ENCODE data around the gene FOXP3. TPM values are rescaled to one million over a fixed set of nuclear protein-coding genes. Genes with fewer than 3 reads are reported as not detected.

FOXP3 gene
- total and polyA plus RNA-seq, 2 of the 8 experiments (the other 6 are each of a cell fraction or from before 2014, with no cell fraction given), result 0.37 to 0.54 TPM

DNA sequence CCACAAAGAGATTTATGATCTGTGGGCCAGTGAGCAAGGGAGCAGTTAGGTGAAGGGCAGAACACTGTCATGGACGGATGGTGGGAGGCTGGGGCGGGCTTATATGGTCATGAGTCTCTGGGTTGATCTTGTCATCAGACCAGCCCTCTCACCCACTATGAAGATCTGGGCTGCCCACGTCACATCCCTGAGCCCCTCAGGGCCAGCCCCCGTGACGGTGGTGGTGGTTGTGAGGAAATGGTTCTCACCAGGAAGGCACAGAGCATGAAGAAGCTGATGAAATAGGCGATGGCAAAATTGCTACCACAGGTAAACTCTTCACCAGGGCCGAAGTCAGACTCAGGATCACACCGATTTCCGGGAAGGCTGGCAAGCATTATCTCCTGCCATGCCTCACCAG is 53.4 kb downstream of the FOXP3 start:
- no peak overlapping the region for H2BK20ac ChIP-seq (ENCODE audit: low read length)
- H2BK15ac ChIP-seq (ENCODE audit: low read length), result no peak overlapping the region
- H3K9ac ChIP-seq (replicated peaks in 1 of 4; ENCODE audit: extremely low read depth in 1 of 4, low read depth in 3 of 4, low read length in 3 of 4), result no peak overlapping the region
- H3K23me2 ChIP-seq (ENCODE audit: low read depth, low read length), result no peaks in the 10 kb centered on the region
- no peak overlapping the region for H4K8ac ChIP-seq (ENCODE audit: extremely low read depth, insufficient read depth, low read length)
- CTCF ChIA-PET (ENCODE audit: partially characterized antibody), result interaction anchor here (4.6 kb wide), 1 partner anchor 18 kb away, joined by 22 read pairs; no protein-coding TSS in a partner anchor
- H3K4ac ChIP-seq (replicated peaks; ENCODE audit: insufficient read length, low read depth, low read length), result no peak overlapping the region
- no peak overlapping the region for H3K27ac ChIP-seq (ENCODE audit: low read depth, low read length)
- H3K79me2 ChIP-seq (ENCODE audit: control insufficient read depth in 1 of 2, insufficient read depth in 2 of 2, low read length in 2 of 2), result no peaks in the 10 kb centered on the region
- no peak overlapping the region for H2AFZ ChIP-seq (ENCODE audit: low read length)
- H2BK120ac ChIP-seq (replicated peaks; ENCODE audit: low read depth, low read length), result no peak overlapping the region
- H3K23ac ChIP-seq (ENCODE audit: insufficient read length), result no peak overlapping the region
- WGBS, 2 experiments (ENCODE audit: extremely low coverage in 1 of 2, insufficient coverage in 1 of 2, insufficient read length in 1 of 2, insufficient replicate concordance in 2 of 2, low coverage in 1 of 2, low lambda C conversion rate in 2 of 2, missing lambda C conversion rate in 1 of 2), result 89% methylated on average over 7 of the region's 9 CpGs; no CpG with 5 or more reads in 1 of the 2 experiments
- no peak overlapping the region for H4K91ac ChIP-seq (replicated peaks; ENCODE audit: insufficient read length, low read length)
- H3K79me1 ChIP-seq (ENCODE audit: low read depth, low read length), result no peaks in the 10 kb centered on the region
- no peaks in the 10 kb centered on the region for H4K20me1 ChIP-seq (replicated peaks in 1 of 2; ENCODE audit: control insufficient read depth in 1 of 2, insufficient read depth in 2 of 2, low read length in 2 of 2)
- no peak overlapping the region for H4K5ac ChIP-seq (ENCODE audit: insufficient read length, low read depth, low read length)
- FAIRE-seq (no peak), DNase-seq (ENCODE audit: low read depth in 1 of 2, low spot score in 2 of 2) (no peak)
- no peaks in the 10 kb centered on the region for H3K27me3 ChIP-seq (replicated peaks in 1 of 4; ENCODE audit: control insufficient read depth in 3 of 4, extremely low read depth in 1 of 4, insufficient read depth in 3 of 4, low read length in 3 of 4)
- no peak overlapping the region for H2BK5ac ChIP-seq (ENCODE audit: low read depth, low read length)
- no peak overlapping the region for H2AK5ac ChIP-seq (ENCODE audit: low read depth, low read length)
- H3K4me1 ChIP-seq (replicated peaks in 1 of 4; ENCODE audit: control insufficient read depth in 3 of 4, insufficient read depth in 4 of 4, low read length in 3 of 4), result peaks cover 0 to 9% (median 2%) of the 10 kb centered on the region in 4 experiments; a peak in 2 of 7 replicates
- no peak overlapping the region for H3K4me2 ChIP-seq (ENCODE audit: insufficient read depth in 1 of 2, low read depth in 2 of 2, low read length in 2 of 2)
- no peak overlapping the region for H3K56ac ChIP-seq (replicated peaks; ENCODE audit: insufficient read length, low read depth, low read length)
- H2BK12ac ChIP-seq (ENCODE audit: low read depth, low read length), result no peak overlapping the region
- no peaks in the 10 kb centered on the region for H3K9me3 ChIP-seq (ENCODE audit: insufficient read depth in 2 of 2, low read depth in 1 of 2, low read length in 1 of 2)
- POLR2A ChIA-PET (ENCODE audit: partially characterized antibody), result no interaction called here
- H3K4me3 ChIP-seq (ENCODE audit: extremely low read depth in 1 of 4, insufficient read depth in 2 of 4, low read depth in 3 of 4, low read length in 4 of 4), result no peak overlapping the region
- no peak overlapping the region for H3K18ac ChIP-seq (ENCODE audit: extremely low read depth, low read length)
- H3K14ac ChIP-seq (ENCODE audit: insufficient read length), result no peak overlapping the region
- H3K36me3 ChIP-seq (ENCODE audit: control insufficient read depth in 2 of 4, insufficient read depth in 4 of 4, low read length in 3 of 4), result no peaks in the 10 kb centered on the region
- TF ChIP-seq TCF12 (IDR thresholded peaks at IDR 0.05; ENCODE audit: low read depth, low read length), result no peak
- TF ChIP-seq SIX5 (IDR thresholded peaks at IDR 0.05; ENCODE audit: low read depth, low read length), result no peak
- no peak for TF ChIP-seq ZNF274 (IDR thresholded peaks at IDR 0.05; ENCODE audit: borderline replicate concordance, extremely low read depth, low read length)
- TF ChIP-seq CEBPB (IDR thresholded peaks at IDR 0.05; ENCODE audit: low read depth, low read length), result no peak
- no peak for TF ChIP-seq PHF8 (conservative IDR thresholded peaks at IDR 0.05; ENCODE audit: low read depth, low read length)

All from H1 (cell line).